Medulla oblongata (tissue), 1 donor: Measurements from ENCODE around the gene VPS33A.
"Not testable (repeated sequence)": the region's sequence is repeated elsewhere in the genome, so short reads cannot be mapped to it uniquely, and the experiment has no call there.

Experiments
- DNase-seq: peaks from one replicate; pipeline ENCODE4 v3.0.0-alpha.2; 2015; ENCODE audit errors: extremely low spot score

The VPS33A gene

DNA sequence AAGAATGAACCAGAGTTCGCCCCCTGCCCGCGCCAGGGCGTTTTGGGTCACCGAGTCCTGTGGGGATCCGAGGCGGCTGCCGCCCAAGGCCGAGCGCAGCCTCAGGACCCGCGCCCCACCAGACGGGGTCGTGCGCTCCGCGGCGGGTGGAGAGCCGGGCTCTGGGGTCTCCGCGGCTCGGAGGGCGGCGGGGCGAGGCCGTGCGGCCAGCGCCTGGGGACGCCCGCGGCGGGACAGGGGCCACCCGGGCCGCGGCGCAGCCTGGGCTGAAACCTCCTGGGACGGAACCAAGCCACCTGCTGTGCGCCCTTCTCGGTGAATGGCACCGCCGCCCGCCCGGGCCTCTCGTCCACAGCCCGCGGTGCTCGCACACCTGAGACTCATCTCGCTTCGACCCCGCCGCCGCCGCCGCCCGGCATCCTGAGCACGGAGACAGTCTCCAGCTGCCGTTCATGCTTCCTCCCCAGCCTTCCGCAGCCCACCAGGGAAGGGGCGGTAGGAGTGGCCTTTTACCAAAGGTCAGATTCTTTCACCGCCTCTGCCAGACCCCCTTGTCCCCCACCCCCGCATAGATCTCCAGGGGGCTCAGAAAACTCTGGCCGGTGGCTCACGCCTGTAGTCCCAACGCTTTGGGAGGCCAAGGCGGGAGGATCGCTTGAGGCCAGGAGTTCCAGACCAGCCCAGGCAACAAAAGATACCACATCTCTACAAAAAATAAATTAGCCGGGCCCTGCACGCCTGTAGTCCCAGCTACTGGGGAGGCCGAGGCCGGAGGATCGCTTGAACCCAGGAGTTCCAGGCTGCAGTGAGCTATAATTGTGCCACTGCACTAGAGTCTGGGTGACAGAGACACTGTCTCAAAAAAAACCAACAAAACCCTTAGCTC is 61.9 kb downstream of the VPS33A start:
- no peak for DNase-seq

DNA sequence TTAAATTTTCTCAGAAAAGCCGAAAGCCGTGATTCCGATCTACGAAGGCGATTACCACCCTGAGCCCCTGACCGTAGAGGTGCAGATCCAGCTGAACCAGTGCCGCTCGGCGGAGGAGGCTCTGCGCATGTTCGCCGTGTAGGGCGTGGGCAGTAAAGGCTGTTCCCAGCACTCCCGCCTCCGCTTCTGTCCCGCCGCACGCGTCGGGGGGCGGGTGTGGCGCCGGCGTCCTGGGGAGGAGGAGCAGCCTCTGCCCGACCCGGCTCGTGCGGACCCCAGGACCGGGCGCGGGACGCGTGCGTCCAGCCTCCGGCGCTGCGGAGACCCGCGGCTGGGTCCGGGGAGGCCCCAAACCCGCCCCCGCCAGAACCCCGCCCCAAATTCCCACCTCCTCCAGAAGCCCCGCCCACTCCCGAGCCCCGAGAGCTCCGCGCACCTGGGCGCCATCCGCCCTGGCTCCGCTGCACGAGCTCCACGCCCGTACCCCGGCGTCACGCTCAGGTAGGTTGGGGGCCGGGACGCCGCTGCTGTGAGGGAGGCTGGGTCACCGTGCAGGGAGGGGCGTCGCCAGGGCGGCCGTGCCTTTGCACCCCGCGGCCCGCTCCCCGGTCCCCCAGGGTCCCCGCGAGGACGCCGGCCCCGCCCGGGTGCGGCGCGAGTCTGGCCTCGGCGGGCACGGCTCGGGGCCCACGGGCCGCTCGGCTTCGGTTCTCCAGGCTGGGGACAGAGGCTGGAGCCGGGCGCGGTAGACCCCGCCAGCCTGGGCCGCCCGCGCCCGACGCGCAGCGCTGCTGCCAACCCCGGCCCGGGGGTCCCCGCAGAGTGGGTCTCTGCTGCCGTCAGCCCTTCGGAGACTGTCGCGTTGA is 62.8 kb downstream of the VPS33A start, which contains the start of gene B3GNT4:
Gene B3GNT4, plus strand, starts transcription at position 409 of the 866 bp plus-strand sequence. CDS start 910 bp downstream, outside the sequence.
- DNase-seq = no peak

DNA sequence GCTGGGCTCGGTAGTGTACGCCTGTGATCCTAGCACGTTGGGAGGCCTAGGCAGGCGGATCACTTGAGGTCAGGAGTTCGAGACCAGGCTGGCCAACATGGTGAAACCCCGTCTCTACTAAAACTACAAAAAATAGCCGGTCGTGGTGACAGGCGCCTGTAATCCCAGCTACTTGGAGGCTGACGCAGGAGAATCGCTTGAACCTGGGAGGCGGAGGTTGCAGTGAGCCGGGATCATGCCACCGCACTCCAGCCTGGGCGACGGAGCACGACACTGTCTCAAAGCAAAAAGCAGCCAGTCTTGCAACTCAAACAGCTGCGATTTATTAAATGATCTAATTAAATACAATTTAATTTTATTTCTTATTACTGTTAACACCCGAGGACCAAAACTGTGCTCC is 63.5 kb downstream of the VPS33A start:
- not testable (repeated sequence) for DNase-seq

DNA sequence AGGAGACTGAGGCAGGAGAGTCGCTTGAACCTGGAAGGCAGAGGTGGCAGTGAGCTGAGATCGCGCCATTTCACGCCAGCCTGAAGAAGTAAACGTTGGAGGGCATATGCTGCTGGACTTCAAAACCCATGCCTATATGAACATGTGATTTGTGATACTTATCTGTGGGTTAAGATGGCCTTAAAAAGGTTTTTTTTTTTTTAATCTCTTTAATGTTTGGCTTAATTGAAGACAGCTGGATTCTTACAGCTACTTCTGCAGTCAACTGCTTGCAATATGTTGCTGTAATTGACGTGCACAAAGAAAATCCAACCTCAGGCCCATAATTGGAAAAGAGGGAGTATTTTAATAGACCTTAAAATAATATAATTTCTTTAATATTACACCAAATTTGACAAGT is 64.3 kb downstream of the VPS33A start:
- no peak for DNase-seq

DNA sequence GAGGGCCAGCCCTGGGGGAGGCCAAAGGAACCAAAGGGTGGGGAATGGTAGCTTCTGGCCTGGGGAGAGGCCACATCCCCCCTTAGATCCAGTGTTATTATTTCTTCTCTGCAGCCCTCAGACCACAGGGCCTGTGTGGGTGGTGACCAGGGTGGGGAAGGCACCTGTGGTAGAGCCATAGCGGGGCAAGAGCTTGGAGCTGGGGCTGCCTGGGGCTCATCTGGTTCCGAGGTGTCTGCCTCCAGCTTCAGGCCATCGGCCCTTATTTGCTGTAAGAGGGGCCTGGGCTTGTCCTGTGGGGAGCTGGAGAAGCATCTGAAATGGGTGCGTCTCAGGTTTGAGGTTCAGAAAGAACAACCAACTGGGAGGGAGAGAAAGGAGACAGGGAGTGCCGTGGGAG is 64.9 kb downstream of the VPS33A start:
- no peak for DNase-seq

DNA sequence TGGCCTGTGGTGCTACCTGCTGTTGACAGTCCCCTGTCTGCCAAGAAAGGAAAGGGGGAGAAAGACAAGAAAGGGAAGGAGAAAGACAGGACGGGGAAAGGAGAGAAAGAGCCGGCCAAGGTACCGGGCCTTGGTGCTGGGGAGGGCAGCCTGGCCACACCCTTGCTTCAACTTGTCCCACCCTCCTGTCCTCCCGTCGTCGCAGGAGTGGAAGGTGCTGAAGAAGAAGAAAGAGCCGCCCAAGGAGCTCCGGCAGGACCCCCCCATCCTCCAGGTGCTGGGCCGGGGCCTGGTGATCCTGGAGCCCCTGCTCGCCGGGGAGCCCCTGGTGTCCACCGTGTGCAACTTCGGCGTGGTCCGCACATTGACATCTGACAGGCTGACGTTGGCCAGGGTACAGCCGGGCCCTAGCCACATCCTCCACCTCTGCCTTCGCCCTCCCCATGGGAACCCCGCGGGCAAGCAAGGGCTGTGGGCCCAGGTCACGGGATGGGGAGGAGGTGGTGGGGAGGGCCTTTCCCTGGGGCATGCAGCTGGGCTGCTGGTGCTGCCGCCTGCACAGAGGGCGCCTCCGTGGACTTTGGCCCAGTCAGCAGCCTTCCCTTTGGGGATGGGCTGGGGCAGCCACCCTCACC is 65.6 kb downstream of the VPS33A start:
- no peak for DNase-seq

DNA sequence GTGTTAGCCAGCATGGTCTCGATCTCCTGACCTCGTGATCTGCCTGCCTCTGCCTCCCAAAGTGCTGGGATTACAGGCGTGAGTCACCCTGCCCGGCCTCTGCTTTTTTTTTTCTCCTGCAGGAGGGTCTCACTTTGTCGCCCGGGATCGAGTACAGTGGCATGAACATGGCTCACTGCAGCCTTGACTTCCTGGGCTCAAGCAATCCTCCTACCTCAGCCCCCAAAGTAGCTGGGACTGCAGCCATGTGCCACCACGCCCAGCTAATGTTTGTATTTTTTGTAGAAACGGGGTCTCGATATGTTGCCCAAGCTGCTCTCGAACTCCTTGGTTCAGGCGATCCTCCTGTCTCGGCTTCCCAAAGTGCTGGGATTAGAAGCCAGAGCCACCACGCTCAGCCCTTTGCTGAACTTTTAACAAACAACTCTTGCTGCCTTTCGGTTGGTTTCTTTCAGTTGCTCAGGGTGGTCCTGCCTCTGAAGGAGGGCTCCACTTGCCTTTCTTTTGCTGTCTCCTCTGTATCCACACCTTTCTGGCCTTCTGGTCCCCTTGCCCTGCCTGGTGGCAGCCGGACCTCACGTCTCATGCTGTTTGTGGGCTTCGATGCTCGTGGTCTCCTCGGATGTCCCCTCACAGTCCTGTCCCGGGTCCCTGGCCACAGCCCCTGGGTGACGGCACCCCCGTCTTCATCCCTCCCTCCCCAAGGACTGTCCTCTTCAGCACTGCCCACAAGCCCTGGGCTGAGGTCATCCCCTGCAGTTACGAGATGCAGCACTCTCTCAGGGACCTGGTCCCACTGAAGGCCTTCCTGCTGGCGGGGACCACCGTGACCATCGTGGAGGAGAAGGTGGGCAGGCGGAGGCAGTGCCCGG is 66.6 kb downstream of the VPS33A start:
- DNase-seq = no peak

DNA sequence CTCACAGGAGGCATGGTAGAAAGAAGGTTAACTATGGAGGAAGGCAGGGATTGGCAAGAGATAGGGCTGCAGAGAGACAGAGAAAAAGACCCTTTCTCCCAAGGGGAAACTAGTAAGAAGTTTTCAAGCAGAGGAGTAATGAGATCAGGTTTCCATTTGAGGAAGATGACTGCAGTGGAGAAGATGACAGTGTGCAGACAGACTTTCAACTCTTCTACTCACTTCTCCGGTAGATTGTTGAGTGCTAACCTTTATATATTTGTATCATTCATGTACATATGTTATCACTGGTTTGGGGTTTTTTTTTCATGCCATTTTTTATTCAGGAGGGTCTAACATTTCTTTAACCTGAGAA is 68.7 kb downstream of the VPS33A start:
- DNase-seq = no peak

DNA sequence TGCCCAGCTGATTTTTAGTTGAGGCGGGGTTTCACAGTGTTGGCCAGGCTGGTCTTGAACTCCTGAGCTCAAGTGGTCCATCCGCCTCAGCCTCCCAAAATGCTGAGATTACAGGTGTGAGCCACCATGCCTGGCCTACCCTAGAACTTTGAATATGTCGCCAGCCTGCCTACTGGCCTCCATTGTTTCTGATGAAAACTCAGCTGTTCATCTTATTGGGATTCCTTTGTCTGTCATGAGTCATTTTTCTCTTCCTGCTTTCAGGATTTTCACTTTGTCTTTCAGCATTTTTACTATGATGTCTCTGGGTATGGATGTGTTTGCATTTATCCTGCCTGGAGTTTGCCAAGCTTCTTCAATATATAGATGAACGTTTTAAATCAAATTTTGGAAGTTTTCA is 70.9 kb downstream of the VPS33A start:
- no peak for DNase-seq

DNA sequence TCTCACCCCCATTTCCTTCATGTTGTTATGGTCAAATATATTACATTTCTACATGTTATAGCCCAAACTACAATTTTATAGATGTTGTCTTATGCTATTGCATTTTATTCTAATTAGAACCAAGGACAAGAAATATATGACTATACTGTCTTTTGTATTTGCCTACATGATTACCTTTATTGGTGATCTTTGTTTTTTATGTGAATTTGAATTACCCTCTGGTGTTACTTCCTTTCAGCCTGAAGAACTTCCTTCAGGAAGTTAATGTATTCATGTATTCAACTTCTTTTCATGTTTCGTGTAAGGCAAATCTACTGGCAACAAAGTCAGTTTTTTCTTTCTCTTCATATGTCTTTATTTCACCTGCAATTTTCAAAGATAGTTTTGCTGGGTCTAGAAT is 71.5 kb downstream of the VPS33A start:
- DNase-seq = no peak

DNA sequence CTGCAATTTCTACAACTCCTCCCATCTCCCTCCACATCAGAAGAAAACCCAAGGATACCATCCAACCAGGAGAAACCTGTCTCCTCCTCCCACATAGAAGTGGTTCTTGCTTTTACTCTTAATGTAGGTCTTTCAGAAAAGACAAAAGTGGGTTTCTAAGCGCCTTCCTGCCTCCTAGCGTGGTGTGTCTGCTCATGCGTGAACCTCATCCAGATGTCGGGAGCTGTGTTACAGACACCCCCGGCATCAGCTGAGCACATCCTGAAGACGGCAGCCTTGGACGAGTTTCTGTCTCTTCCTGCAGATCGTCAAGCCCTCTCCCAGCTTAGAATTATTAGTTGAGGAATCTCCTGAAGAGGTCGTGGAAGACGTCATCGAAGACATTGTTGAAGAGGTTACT is 73.9 kb downstream of the VPS33A start:
- DNase-seq = no peak

DNA sequence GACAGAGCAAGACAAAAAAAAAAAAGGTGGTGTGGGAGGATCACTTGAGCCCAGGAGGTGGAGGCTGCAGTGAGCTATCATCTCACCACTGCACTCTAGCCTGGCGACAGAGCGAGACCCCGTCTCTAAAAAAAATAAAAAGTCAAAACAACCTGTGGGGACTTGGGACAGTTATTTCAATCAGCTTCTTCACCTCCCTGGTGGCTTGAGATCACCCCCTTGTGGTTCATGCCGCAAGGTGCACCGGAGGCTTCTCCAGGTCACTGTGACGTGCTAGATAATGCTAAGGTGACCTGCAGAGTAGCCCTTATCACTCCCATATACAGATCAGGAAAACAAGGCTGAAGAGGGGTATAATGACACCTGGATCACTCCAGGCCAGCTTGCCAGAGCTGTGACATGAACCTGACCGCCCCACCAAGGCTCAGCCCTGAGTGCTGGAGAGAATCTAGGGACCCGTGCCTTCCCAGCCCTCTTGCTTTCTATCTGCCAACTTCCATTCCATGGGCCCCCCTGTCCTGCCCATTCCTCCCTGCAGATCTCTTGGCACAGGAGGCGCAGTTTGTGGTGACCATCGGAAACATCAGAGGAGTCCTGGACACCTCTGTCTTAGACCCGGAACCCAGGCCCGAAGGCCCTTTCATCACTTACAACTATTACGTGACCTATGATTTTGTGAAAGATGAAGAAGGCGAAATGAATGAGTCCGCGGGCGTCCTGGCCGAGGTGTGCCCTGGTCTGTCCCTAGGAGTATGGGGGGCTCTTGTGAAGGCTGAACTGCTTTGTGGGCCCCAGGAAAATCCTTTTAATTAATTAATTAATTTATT is 75.2 kb downstream of the VPS33A start:
- DNase-seq = peak; percentile 32

DNA sequence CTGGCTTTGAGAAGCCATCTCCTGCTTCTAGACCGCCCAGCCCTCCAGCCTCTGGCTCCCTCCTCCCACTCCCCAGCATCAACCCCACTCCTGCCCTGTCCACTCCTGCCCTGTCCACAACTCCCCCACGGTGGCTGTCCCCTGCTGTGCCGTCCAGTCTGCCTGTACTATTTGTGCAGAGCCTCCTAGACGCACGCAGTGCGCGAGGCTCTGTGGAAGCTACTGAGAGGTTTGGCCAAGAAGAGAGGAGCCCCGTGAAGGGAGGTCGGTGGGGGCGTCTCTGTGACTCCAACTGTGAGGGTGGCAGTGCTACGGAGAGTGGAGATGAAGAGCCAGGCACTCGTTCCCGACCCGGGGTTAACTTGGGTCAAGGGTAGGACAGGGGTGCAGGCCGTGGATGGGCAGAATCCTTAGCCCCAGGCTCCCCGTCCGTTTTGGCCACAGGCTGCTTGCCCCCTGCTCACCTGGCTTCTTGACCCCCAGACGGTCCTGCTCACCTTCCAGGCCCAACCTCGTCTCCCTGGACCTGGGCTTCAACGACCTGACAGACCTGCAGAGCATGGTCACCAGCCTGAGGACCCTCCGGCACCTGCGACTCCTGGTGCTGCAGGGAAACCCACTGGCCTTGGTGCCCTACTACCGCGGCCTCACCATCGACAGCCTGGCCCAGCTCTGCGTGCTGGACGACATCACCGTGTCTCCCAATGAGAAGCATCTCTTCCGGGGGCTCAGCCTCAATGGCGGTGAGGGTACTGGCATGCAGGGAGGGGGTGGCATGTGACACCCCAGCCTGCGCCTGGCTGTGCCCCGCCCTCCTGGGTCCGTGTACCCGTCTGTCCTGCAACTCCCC is 76.4 kb downstream of the VPS33A start:
- DNase-seq = no peak

DNA sequence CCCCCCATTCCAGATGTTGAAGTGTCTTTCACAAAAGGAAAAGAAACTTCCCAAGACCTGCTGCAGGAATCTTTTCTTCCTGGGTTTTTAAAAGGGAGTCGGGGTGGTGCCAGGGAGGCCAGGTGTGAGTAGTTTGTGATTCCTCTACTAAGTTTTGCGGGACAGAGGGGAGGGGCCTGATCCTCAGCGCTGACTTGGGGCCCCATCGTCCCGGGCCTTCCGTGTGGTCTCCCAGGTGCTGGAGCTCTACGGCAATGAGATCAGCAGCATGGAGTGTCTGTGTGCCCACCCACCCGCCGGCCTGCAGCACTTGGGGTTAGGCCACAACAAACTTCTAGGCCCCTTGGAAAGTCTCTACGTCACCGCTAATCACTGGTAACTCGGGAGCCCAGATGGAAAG is 78.8 kb downstream of the VPS33A start:
- DNase-seq = no peak

DNA sequence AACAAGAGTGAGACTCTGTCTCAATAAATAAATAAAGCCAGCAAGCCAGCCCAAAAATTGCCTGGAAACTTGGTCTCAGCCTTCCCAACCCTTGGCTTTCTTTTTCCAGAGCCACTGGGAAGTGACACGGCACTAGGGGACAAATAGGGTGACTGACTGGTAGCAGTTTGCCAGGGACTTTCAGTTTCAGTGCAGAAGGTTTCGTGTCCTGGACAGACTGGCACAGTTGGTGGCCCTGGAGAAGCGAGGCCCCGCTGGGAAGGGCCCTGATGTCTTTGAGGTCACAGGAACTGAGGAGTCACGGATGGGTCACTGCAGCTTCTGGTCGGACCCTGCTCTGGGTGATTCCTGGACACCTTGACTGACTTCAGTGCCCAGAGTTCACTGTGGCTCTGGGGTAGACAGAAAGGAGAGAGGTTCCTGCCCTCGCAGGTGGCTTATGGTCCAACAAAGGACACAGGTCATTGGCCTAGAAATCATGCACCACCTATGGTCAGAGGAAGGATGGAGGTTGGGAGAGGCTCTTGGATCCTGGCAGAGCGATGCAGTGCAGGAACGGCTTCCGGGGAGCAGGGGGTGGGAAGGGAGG is 80.7 kb downstream of the VPS33A start:
- no peak for DNase-seq

DNA sequence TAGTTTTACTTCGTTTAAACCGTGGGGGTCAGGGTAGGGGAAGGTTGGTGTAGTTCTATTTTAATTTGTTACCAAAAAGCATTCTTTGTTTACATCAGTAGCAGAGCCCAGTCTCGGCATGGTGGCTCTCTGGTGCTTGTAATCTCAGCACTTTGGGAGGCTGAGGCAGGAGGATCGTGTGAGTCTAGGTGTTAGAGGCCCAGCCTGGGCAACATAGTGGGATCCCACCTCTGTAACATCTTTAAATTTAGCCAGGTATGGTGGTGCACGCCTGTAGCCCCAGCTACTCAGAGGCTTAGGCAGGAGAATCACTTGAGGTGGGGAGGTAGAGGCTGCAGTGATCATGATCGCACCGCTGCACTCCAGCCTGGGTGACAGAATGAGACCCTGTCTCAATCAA is 81.2 kb downstream of the VPS33A start:
- no peak for DNase-seq

DNA sequence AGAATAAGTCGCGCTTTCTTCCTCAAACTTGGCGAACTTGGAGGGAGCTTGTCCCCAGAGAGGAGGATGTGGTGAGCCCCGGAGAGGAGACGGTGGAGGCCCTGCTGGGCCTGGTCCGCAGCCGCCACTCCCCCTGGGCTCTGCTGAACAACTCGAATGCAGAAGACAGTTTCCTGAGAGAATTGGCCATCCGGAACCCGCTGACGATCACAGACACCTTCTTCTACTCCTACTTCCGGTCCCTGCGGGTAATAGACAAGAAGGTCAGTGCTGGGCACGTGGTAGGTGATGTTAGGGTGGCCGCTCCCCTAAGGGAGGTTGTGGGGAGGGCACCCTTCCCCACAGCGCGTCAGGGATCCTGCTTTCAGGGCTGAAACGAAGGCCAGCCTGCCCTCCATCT is 81.8 kb downstream of the VPS33A start:
- DNase-seq = no peak

DNA sequence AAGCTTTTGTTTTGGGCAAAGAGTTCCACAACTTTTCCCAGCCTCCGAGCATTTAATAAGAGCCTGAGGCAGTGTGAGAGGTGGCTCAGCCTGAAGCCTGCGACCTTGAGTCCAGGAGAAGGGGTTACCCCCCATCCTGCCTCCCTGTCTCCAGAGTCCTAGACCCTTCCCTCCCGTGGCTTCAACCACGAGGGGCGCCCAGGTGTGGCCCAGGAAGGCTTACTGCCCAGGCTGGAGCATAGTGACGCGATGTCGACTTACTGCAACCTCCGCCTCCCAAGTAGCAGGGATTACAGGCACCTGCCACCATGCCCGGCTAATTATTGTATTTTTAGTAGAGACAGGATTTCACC is 82.7 kb downstream of the VPS33A start:
- DNase-seq = no peak

DNA sequence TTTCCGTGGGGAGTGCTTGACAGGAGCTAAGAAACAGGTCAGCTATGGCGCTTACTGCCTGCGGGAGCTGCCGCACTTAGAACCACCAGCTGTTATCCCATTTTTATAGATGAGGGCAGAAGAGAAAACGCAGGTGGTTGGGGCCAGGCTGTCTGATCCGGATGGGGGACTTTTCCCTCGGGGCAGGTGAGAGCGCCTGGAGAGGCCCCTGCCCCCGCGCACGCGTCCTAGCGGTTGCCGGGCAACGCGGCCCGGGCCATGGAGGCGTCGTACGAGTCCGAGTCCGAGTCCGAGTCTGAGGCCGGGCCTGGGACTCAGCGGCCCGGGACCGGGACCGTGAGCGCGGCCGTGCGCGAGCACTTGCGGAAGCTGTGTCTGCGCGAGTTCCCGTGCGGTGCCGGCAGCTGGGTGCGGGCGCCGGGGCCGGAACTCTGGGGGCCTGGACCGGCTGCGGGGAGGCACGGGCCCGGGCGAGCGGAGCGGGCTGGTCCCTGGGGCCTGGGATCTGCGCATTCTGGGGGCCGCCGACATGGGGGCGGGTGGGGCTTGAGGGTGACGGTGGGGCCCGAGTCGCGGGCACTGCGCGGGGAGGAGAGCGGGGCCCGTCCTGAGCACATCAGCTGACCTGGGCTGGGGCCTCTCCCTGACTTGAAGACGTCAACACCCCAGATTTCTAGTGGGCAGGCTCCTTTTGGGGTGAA is 83.3 kb downstream of the VPS33A start, which contains the start of gene LRRC43:
Gene LRRC43, plus strand, starts transcription at position 237 of the 701 bp plus-strand sequence. Its CDS starts 22 bp downstream, at position 259.
- peak; percentile 14 for DNase-seq
